Activated naive CD8-positive, alpha-beta T cell treated with anti-CD3 and anti-CD28 coated beads, Interleukin-2, amount 50 U/mL, for 16 hours (primary cell): ENCODE results near the gene TGM1.
A peak's percentile ranks its signal among the peaks of the same experiment; 100 is the strongest.

Experiments used
- DNase-seq: peaks from one replicate; pipeline ENCODE4 v3.0.0-alpha.2; 2020; ENCODE audit warnings: low read depth, low spot score

Gene TGM1

DNA sequence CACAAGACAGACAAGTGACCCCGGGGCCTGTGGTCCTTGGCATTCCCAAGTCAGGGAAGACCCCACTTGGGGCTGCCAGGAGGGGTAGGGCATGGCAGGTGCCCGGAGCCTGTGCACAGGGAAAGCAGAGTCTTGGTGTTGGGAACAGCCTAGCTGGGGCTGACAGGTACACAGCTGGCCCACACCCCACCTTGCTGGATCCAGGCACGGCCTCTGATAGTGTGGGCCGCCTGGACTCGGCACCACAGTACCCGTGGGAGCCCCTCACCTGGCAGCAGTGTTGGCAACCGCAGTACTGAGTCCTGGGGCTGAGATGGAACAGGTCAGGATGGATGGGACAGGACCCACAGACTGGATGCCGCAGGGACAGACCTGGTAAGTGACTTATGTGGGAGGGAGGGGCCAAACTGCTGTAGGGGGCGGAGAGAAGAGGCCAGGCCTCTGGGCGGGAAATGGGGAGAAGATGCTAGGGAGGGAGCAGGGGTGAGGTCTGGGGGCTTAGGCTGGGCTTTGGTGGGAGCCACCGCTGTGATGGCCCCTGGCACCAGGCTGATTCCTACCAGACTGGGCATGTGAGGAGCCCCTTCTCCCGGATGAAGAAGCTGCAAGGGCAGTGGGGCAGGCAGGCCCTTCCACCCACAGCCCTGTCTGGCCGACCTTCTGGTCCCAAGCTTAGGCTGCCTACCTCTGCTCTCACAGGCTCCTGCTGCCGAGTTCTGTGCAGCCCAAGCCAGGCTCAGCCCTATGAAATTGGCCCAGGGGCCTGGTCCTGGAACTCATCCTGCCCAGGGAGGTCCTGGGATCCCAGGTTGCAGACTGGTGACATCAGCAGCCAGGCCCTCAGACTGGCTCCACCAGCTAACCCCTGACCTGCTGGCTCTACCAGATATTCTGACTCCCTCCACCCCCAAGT, at the start of gene TGM1:
TSS of gene TGM1 (minus strand) at position 357 of the 913 bp plus-strand sequence. CDS start 825 bp downstream, outside the sequence.
- DNase-seq: no peak

DNA sequence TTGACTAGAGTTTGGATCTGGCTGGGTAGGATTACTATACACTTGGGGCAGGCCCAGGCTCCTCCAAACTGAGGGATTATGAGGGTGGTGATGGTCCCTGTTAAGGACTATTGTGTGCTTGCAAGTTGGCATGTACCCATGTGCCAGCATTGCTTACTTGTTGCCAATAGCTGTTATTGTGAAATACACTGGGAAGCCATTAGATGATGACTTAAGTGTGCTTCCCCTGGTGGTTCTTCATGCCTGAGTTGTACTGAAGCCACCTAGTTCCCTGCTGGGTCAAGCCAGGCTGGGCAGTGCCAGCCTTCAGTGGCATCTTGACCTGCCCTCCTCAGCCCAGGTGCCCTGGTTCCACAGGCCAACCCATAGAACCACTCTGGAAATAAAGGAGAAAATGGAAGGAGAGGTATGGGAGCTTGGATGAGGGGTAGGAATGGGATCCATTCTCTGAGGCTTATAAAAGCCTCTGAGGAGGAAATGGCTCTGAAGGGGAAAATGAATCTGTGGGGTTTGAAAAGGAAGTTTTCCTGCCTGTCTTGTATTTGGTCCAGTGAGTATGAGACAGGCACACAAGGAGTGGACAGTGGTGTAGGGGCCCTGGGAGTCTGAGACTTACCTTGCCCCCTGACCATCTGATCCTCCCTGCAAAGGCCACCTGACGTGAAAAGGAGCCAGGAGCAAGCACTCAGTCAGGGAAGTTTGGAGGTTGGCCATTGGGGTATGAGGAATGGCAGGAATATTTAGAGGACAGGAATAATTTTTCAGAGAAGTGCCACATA, 49.0 kb upstream of the TGM1 start:
- DNase-seq: no peak

DNA sequence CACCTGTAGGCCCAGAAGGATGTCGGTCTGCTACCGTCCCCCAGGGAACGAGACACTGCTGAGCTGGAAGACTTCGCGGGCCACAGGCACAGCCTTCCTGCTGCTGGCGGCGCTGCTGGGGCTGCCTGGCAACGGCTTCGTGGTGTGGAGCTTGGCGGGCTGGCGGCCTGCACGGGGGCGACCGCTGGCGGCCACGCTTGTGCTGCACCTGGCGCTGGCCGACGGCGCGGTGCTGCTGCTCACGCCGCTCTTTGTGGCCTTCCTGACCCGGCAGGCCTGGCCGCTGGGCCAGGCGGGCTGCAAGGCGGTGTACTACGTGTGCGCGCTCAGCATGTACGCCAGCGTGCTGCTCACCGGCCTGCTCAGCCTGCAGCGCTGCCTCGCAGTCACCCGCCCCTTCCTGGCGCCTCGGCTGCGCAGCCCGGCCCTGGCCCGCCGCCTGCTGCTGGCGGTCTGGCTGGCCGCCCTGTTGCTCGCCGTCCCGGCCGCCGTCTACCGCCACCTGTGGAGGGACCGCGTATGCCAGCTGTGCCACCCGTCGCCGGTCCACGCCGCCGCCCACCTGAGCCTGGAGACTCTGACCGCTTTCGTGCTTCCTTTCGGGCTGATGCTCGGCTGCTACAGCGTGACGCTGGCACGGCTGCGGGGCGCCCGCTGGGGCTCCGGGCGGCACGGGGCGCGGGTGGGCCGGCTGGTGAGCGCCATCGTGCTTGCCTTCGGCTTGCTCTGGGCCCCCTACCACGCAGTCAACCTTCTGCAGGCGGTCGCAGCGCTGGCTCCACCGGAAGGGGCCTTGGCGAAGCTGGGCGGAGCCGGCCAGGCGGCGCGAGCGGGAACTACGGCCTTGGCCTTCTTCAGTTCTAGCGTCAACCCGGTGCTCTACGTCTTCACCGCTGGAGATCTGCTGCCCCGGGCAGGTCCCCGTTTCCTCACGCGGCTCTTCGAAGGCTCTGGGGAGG, 47.9 kb upstream of the TGM1 start, which contains the start of gene LTB4R:
TSS of gene LTB4R (plus strand) at position 857 of the 959 bp plus-strand sequence. CDS start 4,150 bp downstream, outside the sequence.
- DNase-seq: no peak

DNA sequence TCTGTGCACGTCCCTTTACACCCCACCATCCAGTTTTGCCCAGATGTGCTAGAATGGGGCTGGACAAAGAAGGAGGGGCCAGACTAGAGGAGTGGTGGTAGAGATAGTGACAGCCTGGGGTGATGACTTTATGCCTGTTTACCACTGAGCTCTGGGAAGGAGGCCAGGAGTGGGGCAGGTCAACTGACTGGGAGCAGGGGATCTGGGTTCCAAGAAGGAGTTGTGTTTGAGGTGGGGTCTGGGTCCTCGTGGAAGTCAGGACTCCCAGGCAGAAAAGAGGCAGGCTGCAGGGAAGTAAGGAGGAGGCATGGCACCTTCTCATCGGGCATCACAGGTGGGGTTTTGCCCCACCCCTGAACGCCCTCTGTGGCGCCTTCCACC, 47.3 kb upstream of the TGM1 start:
- no peak for DNase-seq

DNA sequence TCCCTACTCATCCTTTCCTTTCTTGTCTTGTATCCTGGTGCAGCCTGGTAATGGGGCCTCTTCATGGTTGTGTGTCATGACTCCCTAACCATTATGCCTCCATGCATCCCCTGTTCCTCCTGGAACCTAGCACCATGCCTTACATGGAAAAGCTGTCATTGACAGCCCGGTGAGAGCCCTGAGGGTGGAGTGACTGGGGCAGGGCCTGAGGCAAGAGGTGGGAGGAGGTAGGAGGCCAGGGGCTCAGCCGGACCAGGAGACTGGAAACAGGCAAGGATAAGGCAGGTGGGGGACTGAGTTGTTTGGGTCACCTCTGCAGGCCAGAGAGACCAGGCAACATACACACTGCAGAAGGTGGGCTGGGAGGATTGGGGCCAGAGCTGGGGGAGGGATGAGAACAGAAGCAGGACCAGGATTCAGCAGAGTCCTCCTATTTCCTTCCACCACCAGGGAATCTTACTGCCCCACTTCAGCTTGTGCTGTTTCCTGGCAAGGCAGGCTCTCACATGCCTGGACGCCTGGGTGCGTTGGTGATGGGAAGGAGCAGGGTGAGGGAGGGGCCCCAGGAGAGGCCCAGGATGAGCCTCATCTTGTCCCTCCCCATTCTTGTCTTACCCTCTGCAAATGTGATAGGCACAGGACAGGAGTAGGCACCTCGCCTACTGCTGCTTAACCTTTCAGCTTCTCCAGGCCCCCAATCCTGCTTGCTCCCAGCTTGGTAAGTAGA, 46.7 kb upstream of the TGM1 start, which contains the start of gene LTB4R2:
TSS of gene LTB4R2 (plus strand) at position 603 of the 727 bp plus-strand sequence. CDS start 525 bp downstream, outside the sequence.
- DNase-seq: no peak

DNA sequence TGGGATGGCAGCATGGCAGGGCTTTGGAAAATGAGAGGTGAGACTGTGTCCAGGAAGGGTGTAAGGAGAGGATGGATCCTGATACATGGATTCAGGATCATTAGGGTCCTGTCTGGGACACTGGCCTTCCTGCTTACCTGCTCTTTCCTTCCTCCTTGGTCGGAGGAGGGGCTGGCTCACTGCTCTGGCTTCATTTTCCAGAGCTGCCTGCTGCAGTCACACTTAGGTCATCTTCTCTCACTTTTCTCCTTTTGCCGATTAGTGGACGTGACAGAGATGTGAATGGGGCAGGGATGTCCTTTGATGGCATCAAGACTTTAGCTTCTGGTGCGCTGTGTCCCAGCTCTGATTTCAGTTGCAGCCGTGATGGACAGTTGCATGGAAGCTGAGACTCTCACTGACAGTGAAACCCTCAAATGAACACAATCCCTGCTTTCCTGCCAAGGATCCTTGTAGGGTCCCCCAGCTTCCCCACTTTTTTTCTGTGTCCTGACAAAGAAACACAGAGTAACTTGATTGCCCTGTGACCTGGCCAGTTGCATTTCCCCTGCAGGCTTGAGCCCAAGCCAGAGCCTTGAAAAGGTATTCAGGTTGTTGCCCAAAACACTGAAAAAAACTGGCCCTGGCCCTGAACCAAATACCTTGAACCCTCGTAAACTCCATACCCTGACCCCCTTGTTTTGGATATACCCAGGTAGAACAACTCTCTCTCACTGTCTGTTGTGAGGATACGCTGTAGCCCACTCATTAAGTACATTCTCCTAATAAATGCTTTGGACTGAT, 45.6 kb upstream of the TGM1 start:
- no peak for DNase-seq

DNA sequence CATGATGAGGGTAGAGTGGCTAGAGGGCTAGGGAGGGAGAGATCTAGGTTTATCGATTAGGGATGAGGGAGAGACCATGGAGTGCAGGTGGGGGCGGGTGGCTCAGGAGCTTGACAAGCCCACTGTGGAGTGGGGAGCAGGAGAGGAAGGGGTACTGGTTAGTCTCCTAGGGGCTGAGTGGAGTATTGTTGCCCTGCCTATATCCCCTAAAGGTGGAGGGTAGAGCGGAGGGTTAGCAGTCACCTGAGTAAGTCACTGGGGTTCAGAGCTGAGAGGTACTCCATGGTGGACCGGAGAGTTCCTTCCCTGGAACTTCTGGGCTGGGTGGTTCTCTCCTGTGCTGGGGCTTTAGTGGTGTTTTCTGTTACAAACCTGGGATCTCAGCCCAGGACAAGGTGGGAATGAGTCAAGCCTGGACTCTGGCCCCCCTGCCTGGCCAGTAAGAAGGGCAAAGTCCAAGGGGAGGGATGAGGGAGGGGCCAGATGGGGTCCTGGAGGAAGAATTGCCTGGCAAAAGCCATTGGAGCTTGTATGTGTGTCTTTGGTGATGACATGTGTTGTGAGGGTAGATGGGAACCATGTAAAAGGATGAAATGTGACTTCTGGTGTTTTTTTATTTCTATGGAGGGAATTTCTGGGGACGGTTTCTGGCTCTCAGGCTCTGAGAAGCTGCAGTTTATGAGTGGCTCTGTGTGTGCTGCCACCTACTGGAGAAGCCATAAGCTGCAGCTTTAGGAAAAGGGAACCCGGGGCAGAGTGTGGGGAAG, 44.8 kb upstream of the TGM1 start, which contains the start of gene CIDEB:
TSS of gene CIDEB (minus strand) at position 403 of the 767 bp plus-strand sequence. CDS start at position 284, 119 bp downstream.
- DNase-seq: peak; percentile 30

DNA sequence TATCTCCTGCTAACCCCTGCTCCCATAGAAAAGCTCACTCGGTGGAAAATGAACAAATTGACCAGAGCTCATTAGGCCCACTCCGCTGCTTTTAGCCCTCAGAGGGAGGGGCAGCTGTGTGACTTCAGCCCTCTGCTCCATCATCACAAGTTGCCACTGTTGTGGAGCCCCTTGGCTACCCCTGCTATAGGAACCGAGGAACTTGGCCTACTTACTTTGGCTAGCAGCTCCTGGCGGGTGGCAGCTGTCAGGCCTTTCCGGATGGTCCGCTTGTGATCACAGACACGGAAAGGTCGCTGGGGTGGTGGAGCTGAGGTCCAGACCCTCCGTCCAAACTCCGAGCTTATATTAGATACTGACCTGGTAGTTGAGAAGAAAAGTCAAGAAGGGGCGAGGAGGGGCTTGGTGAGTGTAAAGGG, 44.2 kb upstream of the TGM1 start:
- DNase-seq: no peak

DNA sequence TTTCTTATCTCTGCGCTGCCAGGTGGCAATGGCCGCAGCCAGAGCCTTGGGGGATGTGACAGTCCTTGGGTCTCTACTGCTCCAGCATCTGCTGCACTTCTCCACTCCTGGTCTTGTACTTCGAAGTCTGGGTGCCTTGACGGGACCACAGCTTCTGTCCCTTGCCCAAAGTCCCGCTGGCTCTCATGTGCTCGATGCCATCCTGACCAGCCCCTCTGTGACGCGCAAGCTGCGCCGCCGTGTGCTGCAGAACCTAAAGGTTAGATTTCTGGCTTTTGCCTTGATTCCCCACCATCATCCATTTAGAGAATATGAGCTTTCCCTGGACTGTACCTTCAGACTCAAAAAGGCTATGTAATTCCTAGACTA, 41.0 kb upstream of the TGM1 start:
- no peak for DNase-seq

DNA sequence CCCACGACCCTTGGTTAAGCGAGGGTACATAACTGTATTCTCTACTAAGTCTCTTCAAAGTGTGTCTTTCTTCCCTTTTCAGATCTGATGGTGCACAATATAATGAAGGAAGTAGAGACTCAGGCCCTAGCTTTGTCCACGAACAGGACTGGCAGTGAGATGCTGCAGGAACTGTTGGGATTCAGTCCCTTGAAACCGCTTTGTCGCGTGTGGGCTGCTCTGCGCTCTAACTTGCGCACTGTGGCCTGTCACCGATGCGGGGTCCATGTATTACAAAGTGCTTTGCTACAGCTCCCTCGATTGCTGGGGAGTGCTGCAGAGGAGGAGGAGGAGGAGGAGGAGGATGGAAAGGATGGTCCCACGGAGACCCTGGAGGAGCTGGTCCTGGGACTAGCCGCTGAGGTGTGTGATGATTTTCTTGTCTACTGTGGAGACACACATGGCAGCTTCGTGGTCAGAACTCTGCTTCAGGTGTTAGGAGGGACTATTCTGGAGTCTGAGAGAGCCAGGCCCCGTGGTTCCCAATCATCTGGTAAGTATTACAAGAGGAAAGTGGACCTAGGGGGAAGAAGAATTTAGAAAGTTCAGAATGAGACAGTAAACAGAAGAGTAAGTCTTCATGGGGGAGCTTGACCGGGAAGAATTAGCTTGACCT, 37.5 kb upstream of the TGM1 start:
- DNase-seq: no peak

DNA sequence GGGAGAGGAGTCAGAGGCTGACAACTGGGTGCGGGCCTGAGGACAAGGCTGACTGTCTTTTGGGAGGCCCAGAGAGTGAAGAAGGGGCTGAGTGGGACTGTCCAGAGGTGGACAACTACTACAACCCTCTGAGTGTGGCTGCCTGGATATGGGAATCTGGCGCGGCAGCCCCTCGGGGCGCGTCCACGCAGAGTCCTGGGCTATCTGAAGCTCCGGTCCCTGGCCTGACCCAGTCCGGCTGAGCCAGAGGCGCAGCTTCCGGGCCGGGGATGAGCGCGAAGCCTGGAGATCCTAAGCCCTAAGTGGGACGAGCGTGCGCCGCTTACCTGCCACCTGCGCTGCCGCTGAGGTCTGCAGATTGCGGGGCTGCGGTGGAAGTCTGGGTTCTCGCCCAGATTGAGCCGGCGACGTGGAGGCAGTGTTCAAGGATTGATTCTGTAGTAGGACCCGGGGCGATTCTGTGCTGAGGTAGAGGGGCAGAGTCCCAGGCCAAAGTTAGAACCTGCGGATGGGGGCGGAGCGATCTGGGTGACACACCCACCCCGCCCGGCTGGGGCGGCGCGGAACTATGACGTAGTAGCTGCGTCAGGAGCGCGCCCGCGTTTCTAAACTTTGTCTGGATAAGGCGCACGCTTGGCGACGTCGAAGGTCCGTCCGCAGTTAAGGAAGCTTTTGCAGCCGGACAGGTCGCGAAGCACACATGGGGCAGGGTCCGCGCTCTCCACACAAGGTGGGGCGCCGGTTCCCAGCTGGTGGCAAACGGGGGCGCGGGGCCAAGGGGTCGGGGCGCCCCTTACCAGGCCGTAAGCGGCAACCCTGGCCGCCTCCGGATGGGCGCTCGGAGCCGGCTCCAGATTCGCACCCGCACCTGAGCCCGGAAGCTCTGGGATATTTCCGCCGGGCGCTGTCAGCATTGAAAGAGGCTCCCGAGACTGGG, 36.5 kb upstream of the TGM1 start, which contains the start of the genes DHRS1 and NOP9:
TSS of gene DHRS1 (minus strand) at position 526 of the 937 bp plus-strand sequence. CDS start 674 bp downstream, outside the sequence.
TSS of gene NOP9 (plus strand) at position 596 of the 937 bp plus-strand sequence. CDS start at position 701, 105 bp downstream.
- peak; percentile 81 for DNase-seq

DNA sequence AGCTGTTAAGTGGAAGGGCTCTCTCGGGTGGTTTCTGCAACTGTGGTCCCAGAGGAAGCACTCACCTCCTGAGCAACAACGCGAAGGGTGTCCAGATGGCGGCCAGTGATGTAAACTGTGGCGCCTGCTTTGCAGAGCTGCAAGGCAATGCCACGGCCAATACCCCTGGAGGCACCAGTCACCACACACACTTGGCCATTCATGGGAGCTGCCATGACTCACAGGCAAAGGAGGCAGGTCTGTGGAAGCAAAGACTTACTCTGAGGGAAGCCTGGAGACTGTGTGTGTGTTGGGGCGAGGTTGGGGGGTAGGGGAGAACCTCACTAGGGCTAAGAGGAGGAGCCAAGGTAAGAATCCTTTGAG, 35.9 kb upstream of the TGM1 start:
- no peak for DNase-seq

DNA sequence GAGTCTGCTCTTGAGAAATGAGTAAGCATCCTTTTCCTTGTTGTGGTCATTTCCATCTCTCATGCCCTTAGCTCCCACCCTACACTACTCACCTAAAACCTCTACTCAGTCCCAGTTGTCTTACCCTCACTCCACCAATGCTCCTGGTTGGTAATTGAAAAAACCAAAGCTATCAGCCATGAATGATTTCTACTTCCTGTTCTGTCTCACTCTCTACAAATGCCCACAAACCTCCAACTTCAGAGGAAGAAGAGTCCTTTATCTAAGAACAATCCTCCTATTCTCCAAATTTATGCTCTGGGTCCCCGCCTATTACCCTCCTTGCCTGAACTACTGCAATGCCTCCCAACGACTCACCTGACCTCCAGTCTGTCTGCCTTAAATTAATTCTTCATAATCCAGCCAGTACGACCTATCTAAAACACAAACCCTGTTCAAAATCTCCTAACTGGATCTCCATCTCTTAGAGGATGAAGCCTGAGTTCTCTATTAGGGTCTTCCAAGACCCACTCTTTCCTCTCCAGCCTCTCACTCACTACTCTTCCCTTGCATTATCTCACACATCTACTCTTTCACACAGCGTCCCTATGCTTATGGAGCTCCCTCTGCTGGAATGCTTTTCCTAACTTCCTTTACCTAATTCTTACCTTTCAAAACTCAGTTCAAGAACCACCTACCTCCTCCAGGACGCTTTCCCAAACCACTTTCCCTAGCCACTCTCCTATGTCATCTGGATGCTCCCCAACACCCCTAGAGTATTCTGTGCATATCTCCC, 34.4 kb upstream of the TGM1 start:
- DNase-seq: no peak

DNA sequence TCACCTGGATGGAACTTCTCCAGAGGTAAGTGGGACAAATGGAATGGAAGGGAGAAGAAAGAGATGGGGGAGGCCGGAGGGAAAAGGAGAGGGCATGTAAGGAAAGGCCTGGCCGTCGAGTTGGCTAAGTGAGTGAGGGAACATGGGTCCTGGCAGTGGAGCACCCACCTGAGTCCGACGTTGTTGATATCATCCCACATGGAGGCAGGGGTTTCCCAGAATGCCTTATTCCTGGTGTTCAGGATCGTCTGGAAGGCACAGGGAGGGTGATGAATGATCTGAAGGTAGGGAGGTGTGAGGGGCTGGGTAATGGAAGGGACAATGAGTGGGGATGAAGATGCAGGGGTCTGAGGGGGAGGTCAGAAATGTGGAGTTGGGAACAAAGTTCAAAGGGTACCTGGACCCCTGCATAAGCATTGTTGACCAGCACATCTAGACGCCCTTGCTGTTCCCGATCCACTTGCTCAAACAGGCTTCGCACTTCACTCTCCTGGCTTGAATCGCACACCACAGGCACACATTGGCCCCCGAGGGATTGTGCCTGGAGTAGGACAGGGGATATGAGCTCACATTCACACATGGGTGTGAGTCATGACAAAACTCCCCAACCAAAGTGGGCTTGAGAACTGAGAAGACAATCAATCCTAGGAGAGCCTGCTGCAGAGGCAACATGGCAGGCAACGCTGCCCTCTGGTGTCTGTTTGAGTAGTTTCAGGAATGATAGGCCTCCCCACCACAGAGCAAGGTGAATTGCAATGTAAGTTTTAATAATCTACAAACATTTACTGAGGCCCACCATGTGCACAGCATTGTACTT, 33.6 kb upstream of the TGM1 start:
- peak; percentile 60 for DNase-seq

DNA sequence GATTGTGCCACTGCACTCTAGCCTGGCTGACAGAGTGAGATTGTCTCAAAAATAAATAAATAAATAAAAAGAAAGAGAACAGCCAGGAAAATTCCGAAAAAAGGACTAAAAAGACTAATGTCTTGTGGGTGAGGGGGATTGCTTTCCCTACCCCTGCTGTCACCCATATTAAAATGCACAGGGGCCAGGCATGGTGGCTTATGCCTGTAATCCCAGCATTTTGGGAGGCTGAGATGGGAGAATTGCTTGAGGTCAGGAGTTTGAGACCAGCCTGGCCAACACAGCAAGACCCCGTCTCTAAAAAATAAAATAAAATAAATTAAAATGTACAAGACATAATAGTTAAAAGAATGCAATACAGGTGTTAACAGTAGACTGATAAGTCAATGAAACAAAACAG, 30.5 kb upstream of the TGM1 start:
- DNase-seq: no peak
